GM23338 (cell line): Measurements from ENCODE around the gene RMND5A. TPM values are rescaled to one million over a fixed set of nuclear protein-coding genes. Genes with fewer than 3 reads are reported as not detected.

Experiments
- ATAC-seq: fragments of 200-7000 bp; cut with Tn5 transposase; 3 replicates; pipeline ENCODE4 v1.9.1; 2020
- DNase-seq: peaks from one replicate; pipeline ENCODE4 v3.0.0-alpha.2; 2015; ENCODE audit warnings: low spot score
- H2AFZ ChIP-seq: fragments of 200-600 bp; sonication (generic); 2 replicates; pipeline ENCODE4 v1.8.0; 2016; ENCODE audit warnings: antibody characterized with exemption, mild to moderate bottlenecking, moderate library complexity
- H3F3A ChIP-seq: fragments of 200-600 bp; sonication (generic); replicated peaks from 2 replicates; pipeline ENCODE4 v1.8.0; 2017; ENCODE audit warnings: antibody characterized with exemption, mixed run types, low read depth
- H3K27ac ChIP-seq: fragments of 200-600 bp; sonication (generic); 2 replicates; pipeline ENCODE4 v1.6.1; 2016; ENCODE audit warnings: low read depth
- H3K27me3 ChIP-seq: fragments of 200-600 bp; sonication (generic); 2 replicates; pipeline ENCODE4 v1.8.0; 2016; ENCODE audit warnings: mild to moderate bottlenecking, mixed run types, moderate library complexity; ENCODE audit not compliant: insufficient read depth
- H3K36me3 ChIP-seq: fragments of 200-600 bp; sonication (generic); 2 replicates; pipeline ENCODE4 v1.8.0; 2016; ENCODE audit warnings: mild to moderate bottlenecking; ENCODE audit not compliant: insufficient read depth
- H3K4me1 ChIP-seq: fragments of 200-600 bp; sonication (generic); 2 replicates; pipeline ENCODE4 v1.8.0; 2016; ENCODE audit warnings: mild to moderate bottlenecking, moderate library complexity; ENCODE audit not compliant: insufficient read depth
- H3K4me2 ChIP-seq: fragments of 200-600 bp; sonication (generic); 2 replicates; pipeline ENCODE4 v1.7.1; 2017; ENCODE audit warnings: mixed run types
- H3K4me3 ChIP-seq: fragments of 200-600 bp; sonication (generic); 2 replicates; pipeline ENCODE4 v1.6.1; 2016; ENCODE audit warnings: mixed run types
- H3K79me2 ChIP-seq: fragments of 200-600 bp; sonication (generic); replicated peaks from 2 replicates; pipeline ENCODE4 v1.8.0; 2017; ENCODE audit warnings: mild to moderate bottlenecking; ENCODE audit not compliant: insufficient read depth
- H3K9me2 ChIP-seq: fragments of 200-600 bp; sonication (generic); 2 replicates; pipeline ENCODE4 v1.8.0; 2017; ENCODE audit not compliant: insufficient read depth
- H4K20me1 ChIP-seq: fragments of 200-600 bp; sonication (generic); replicated peaks from 2 replicates; pipeline ENCODE4 v1.8.0; 2017; ENCODE audit warnings: mild to moderate bottlenecking; ENCODE audit not compliant: insufficient read depth
- H3K27ac Mint-ChIP-seq: 2 replicates; pipeline ENCODE4 v1.8.0; 2020; ENCODE audit warnings: inconsistent platforms, mild to moderate bottlenecking, moderate library complexity, mixed read lengths
- H3K27me3 Mint-ChIP-seq: 3 replicates; pipeline ENCODE4 v1.8.0; 2022; ENCODE audit warnings: low read depth, mild to moderate bottlenecking, moderate library complexity, mixed read lengths, inconsistent platforms; ENCODE audit not compliant: insufficient read depth, poor library complexity
- H3K36me3 Mint-ChIP-seq: 3 replicates; pipeline ENCODE4 v1.8.0; 2021; ENCODE audit warnings: low read depth, mild to moderate bottlenecking, inconsistent platforms, moderate library complexity, mixed read lengths
- H3K4me1 Mint-ChIP-seq: 3 replicates; pipeline ENCODE4 v1.8.0; 2020; ENCODE audit warnings: mild to moderate bottlenecking, inconsistent platforms, mixed read lengths
- H3K4me3 Mint-ChIP-seq: 3 replicates; pipeline ENCODE4 v1.8.0; 2021; ENCODE audit warnings: moderate library complexity, mild to moderate bottlenecking, inconsistent platforms, mixed read lengths
- H3K9me3 Mint-ChIP-seq: 3 replicates; pipeline ENCODE4 v1.8.0; 2020; ENCODE audit warnings: moderate library complexity, mild to moderate bottlenecking, inconsistent platforms, mixed read lengths
- CREB1 ChIP-seq: fragments of 250-450 bp; sonication (Bioruptor Pico); IDR thresholded peaks from 2 replicates; pipeline ENCODE4 v1.5.0; 2020; ENCODE audit warnings: low read depth, mild to moderate bottlenecking, moderate library complexity
- EZH2 ChIP-seq: fragments of 200-600 bp; sonication (generic); IDR thresholded peaks from one replicate; pipeline ENCODE4 v1.8.0; 2017; ENCODE audit warnings: antibody characterized with exemption, mild to moderate bottlenecking, low read depth; ENCODE audit not compliant: unreplicated experiment
- EZH2phosphoT487 ChIP-seq: fragments of 200-600 bp; sonication (generic); IDR thresholded peaks from one replicate; pipeline ENCODE4 v1.8.1; 2018; ENCODE audit warnings: antibody characterized with exemption; ENCODE audit not compliant: unreplicated experiment
- ZNF114 ChIP-seq: fragments of 250-450 bp; sonication (Bioruptor Pico); IDR thresholded peaks from 2 replicates; pipeline ENCODE4 v1.5.0; 2020; ENCODE audit warnings: mild to moderate bottlenecking, moderate library complexity
- polyA plus RNA-seq: library from polyadenylated mRNA; unstranded; fragments of >200 nt; fragmentation: Nextera tagmentation; extraction: Ambion mirVana; gene quantifications from 2 replicates; pipeline ENCODE4 v1.2.1, GENCODE V29; 2016
- total RNA-seq: library from RNA; depleted of rRNA; stranded (reverse); fragments of >200 nt; shearing (Covaris generic); gene quantifications from 2 replicates; pipeline ENCODE4 v1.2.3, GENCODE V29; 2014
- TF ChIP-seq, protein P1 (sequence below): fragments of 250-450 bp; sonication (Bioruptor Pico); IDR thresholded peaks from 2 replicates; pipeline ENCODE4 v1.5.0; 2020; ENCODE audit warnings: mild to moderate bottlenecking, moderate library complexity
- TF ChIP-seq, protein P2 (sequence below): IDR thresholded peaks from one replicate; pipeline ENCODE4 v1.6.1; 2018; ENCODE audit warnings: antibody characterized with exemption; ENCODE audit not compliant: unreplicated experiment
- TF ChIP-seq, protein P3 (sequence below): IDR thresholded peaks from 2 replicates; pipeline ENCODE4 v1.6.1; 2016; ENCODE audit warnings: antibody characterized with exemption

RMND5A gene
- total and polyA plus RNA-seq, 2 experiments from 2014 or later: 24.0 to 87.9 TPM

DNA sequence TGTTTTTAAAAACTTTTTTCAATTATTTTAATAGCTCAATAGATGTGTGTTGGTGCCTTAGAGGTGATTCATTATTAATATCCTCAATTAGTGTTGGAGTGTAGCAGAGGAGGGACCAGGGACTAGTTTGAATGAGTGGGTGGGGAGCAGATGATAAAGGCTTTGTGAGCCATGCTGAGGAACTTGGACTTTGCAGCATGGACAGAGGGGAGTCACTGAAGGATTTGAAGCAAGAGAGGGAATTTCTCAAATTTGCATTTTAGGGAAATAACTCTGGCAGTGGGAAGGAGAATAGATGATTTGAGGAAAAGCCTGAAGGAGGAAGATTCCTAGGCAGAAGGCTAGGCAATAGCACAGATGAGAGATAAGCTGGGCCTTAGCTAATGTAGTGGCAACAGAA lies 42.3 kb upstream of the RMND5A start (continued):
- TF ChIP-seq, protein P1, sequence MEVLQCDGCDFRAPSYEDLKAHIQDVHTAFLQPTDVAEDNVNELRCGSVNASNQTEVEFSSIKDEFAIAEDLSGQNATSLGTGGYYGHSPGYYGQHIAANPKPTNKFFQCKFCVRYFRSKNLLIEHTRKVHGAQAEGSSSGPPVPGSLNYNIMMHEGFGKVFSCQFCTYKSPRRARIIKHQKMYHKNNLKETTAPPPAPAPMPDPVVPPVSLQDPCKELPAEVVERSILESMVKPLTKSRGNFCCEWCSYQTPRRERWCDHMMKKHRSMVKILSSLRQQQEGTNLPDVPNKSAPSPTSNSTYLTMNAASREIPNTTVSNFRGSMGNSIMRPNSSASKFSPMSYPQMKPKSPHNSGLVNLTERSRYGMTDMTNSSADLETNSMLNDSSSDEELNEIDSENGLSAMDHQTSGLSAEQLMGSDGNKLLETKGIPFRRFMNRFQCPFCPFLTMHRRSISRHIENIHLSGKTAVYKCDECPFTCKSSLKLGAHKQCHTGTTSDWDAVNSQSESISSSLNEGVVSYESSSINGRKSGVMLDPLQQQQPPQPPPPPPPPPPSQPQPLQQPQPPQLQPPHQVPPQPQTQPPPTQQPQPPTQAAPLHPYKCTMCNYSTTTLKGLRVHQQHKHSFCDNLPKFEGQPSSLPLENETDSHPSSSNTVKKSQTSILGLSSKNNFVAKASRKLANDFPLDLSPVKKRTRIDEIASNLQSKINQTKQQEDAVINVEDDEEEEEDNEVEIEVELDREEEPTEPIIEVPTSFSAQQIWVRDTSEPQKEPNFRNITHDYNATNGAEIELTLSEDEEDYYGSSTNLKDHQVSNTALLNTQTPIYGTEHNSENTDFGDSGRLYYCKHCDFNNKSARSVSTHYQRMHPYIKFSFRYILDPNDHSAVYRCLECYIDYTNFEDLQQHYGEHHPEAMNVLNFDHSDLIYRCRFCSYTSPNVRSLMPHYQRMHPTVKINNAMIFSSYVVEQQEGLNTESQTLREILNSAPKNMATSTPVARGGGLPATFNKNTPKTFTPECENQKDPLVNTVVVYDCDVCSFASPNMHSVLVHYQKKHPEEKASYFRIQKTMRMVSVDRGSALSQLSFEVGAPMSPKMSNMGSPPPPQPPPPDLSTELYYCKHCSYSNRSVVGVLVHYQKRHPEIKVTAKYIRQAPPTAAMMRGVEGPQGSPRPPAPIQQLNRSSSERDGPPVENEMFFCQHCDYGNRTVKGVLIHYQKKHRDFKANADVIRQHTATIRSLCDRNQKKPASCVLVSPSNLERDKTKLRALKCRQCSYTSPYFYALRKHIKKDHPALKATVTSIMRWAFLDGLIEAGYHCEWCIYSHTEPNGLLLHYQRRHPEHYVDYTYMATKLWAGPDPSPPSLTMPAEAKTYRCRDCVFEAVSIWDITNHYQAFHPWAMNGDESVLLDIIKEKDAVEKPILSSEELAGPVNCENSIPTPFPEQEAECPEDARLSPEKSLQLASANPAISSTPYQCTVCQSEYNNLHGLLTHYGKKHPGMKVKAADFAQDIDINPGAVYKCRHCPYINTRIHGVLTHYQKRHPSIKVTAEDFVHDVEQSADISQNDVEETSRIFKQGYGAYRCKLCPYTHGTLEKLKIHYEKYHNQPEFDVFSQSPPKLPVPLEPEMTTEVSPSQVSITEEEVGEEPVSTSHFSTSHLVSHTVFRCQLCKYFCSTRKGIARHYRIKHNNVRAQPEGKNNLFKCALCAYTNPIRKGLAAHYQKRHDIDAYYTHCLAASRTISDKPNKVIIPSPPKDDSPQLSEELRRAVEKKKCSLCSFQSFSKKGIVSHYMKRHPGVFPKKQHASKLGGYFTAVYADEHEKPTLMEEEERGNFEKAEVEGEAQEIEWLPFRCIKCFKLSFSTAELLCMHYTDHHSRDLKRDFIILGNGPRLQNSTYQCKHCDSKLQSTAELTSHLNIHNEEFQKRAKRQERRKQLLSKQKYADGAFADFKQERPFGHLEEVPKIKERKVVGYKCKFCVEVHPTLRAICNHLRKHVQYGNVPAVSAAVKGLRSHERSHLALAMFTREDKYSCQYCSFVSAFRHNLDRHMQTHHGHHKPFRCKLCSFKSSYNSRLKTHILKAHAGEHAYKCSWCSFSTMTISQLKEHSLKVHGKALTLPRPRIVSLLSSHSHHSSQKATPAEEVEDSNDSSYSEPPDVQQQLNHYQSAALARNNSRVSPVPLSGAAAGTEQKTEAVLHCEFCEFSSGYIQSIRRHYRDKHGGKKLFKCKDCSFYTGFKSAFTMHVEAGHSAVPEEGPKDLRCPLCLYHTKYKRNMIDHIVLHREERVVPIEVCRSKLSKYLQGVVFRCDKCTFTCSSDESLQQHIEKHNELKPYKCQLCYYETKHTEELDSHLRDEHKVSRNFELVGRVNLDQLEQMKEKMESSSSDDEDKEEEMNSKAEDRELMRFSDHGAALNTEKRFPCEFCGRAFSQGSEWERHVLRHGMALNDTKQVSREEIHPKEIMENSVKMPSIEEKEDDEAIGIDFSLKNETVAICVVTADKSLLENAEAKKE: no peak
- TF ChIP-seq EZH2: no peak

DNA sequence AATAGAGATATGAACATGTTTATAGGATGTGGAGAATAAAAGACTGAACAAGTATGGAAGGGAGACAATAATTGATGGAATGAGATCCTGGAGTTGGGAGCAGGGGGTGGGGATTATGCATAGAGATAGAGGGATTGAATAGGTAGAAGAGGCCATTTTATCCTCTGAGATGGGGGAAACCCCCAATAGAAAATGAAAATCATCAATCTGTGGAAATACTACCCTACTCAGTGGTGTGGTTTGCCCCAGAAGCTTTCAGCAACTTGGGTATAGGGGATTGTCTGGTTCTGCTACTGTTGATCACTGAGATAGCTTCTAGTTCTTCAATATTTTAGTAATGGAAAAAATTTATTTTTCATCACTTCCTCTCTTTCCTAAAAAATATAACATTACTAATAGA lies 41.1 kb upstream of the RMND5A start:
- TF ChIP-seq, protein P2, sequence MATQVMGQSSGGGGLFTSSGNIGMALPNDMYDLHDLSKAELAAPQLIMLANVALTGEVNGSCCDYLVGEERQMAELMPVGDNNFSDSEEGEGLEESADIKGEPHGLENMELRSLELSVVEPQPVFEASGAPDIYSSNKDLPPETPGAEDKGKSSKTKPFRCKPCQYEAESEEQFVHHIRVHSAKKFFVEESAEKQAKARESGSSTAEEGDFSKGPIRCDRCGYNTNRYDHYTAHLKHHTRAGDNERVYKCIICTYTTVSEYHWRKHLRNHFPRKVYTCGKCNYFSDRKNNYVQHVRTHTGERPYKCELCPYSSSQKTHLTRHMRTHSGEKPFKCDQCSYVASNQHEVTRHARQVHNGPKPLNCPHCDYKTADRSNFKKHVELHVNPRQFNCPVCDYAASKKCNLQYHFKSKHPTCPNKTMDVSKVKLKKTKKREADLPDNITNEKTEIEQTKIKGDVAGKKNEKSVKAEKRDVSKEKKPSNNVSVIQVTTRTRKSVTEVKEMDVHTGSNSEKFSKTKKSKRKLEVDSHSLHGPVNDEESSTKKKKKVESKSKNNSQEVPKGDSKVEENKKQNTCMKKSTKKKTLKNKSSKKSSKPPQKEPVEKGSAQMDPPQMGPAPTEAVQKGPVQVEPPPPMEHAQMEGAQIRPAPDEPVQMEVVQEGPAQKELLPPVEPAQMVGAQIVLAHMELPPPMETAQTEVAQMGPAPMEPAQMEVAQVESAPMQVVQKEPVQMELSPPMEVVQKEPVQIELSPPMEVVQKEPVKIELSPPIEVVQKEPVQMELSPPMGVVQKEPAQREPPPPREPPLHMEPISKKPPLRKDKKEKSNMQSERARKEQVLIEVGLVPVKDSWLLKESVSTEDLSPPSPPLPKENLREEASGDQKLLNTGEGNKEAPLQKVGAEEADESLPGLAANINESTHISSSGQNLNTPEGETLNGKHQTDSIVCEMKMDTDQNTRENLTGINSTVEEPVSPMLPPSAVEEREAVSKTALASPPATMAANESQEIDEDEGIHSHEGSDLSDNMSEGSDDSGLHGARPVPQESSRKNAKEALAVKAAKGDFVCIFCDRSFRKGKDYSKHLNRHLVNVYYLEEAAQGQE: no peak
- TF ChIP-seq EZH2 (no peak), CREB1 (CRISPR knock-in tag) (no peak), ZNF114 (no peak), EZH2phosphoT487 (no peak)
- TF ChIP-seq, protein P3, sequence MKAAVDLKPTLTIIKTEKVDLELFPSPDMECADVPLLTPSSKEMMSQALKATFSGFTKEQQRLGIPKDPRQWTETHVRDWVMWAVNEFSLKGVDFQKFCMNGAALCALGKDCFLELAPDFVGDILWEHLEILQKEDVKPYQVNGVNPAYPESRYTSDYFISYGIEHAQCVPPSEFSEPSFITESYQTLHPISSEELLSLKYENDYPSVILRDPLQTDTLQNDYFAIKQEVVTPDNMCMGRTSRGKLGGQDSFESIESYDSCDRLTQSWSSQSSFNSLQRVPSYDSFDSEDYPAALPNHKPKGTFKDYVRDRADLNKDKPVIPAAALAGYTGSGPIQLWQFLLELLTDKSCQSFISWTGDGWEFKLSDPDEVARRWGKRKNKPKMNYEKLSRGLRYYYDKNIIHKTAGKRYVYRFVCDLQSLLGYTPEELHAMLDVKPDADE: no peak
- H3K4me1 Mint-ChIP-seq: no peaks in the 10 kb centered on the region
- H3K27ac Mint-ChIP-seq: no peak overlapping the region
- no peaks in the 10 kb centered on the region for H3F3A ChIP-seq
- no peak overlapping the region for H3K4me3 Mint-ChIP-seq
- H3K27me3 Mint-ChIP-seq: peaks cover 2% of the 10 kb centered on the region
- ATAC-seq (no peak), DNase-seq (no peak)
- no peaks in the 10 kb centered on the region for H3K36me3 Mint-ChIP-seq
- H2AFZ ChIP-seq: no peak overlapping the region
- no peaks in the 10 kb centered on the region for H4K20me1 ChIP-seq
- H3K79me2 ChIP-seq: no peaks in the 10 kb centered on the region
- no peak overlapping the region for H3K4me2 ChIP-seq
- no peak overlapping the region for H3K4me3 ChIP-seq
- H3K36me3 ChIP-seq: no peaks in the 10 kb centered on the region
- H3K9me3 Mint-ChIP-seq: no peaks in the 10 kb centered on the region
- H3K9me2 ChIP-seq: no peaks in the 10 kb centered on the region
- no peaks in the 10 kb centered on the region for H3K4me1 ChIP-seq
- H3K27me3 ChIP-seq: no peaks in the 10 kb centered on the region
- H3K27ac ChIP-seq: no peak overlapping the region
